Thyroid gland (tissue), 4 donors: ENCODE data around the gene MRPS23.

ENCODE experiments used
- CTCF ChIP-seq, 6 experiments: fragments of 200-600 bp in 3 of 6; fragments of 450-650 bp in 3 of 6; sonication (generic) in 3 of 6; IDR thresholded peaks; one replicate each; pipeline ENCODE4 v1.5.1; 2016 to 2019; ENCODE audit warnings: antibody characterized with exemption in 6 of 6, mild to moderate bottlenecking in 2 of 6, inconsistent platforms in 1 of 6, moderate library complexity in 1 of 6
- POLR2A ChIP-seq, 2 donors: fragments of 450-650 bp; IDR thresholded peaks; one replicate each; pipeline ENCODE4 v1.6.1; 2017; ENCODE audit warnings: antibody characterized with exemption in 2 of 2, mild to moderate bottlenecking in 2 of 2, moderate library complexity in 1 of 2

GRCh38 chr17:57838857-57839570, 10.8 kb downstream of the MRPS23 start:
- TF ChIP-seq CTCF (IDR thresholded peaks at IDR 0.05), result no peak
- no peak for TF ChIP-seq POLR2A (IDR thresholded peaks at IDR 0.05)
